Body of pancreas (tissue), 4 donors: ENCODE results near the gene DAPP1.

ENCODE experiments used
- POLR2A ChIP-seq, 3 donors: fragments of 450-650 bp; IDR thresholded peaks; one replicate each; pipeline ENCODE4 v1.6.1; 2016; ENCODE audit warnings: antibody characterized with exemption in 3 of 3, mild to moderate bottlenecking in 2 of 3
- TF ChIP-seq, protein P1 (sequence below), 7 experiments: fragments of 450-650 bp in 4 of 7; fragments of 200-600 bp in 3 of 7; sonication (generic) in 3 of 7; IDR thresholded peaks; one replicate each; pipeline ENCODE4 v1.5.1; 2016 to 2019; ENCODE audit warnings: antibody characterized with exemption in 7 of 7

GRCh38 chr4:99800332-99801004 lies 16.2 kb upstream of the DAPP1 start:
- TF ChIP-seq, protein P1, sequence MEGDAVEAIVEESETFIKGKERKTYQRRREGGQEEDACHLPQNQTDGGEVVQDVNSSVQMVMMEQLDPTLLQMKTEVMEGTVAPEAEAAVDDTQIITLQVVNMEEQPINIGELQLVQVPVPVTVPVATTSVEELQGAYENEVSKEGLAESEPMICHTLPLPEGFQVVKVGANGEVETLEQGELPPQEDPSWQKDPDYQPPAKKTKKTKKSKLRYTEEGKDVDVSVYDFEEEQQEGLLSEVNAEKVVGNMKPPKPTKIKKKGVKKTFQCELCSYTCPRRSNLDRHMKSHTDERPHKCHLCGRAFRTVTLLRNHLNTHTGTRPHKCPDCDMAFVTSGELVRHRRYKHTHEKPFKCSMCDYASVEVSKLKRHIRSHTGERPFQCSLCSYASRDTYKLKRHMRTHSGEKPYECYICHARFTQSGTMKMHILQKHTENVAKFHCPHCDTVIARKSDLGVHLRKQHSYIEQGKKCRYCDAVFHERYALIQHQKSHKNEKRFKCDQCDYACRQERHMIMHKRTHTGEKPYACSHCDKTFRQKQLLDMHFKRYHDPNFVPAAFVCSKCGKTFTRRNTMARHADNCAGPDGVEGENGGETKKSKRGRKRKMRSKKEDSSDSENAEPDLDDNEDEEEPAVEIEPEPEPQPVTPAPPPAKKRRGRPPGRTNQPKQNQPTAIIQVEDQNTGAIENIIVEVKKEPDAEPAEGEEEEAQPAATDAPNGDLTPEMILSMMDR (IDR thresholded peaks at IDR 0.05) = no peak
- TF ChIP-seq POLR2A (IDR thresholded peaks at IDR 0.05) = no peak
